ENCODE results near the gene FGF1. TPM values are rescaled to one million over a fixed set of nuclear protein-coding genes. Genes with fewer than 3 reads are reported as not detected.
"Not testable (repeated sequence)": the region's sequence is repeated elsewhere in the genome, so short reads cannot be mapped to it uniquely, and the experiment has no call there.

Gene FGF1
- total RNA-seq, 2 experiments from 2014 or later, result not detected

GRCh38 chr5:142650060-142650459 lies 35.8 kb downstream of the FGF1 start:
- H3K27ac ChIP-seq (ENCODE audit: low read depth in 1 of 2, low read length in 2 of 2), result no peak overlapping the region
- Mint-ChIP-seq H3K9me3 (no peaks in the 10 kb centered on the region), H3K27me3 (peaks cover 4% of the 10 kb centered on the region), H3K4me1 (ENCODE audit: low read depth) (no peaks in the 10 kb centered on the region), H3K36me3 (ENCODE audit: low read depth) (no peaks in the 10 kb centered on the region), H3K4me3 (no peak overlapping the region), H3K27ac (no peak overlapping the region)
- peaks cover under 1% of the 10 kb centered on the region in 2 experiments for H3K27me3 ChIP-seq (ENCODE audit: control insufficient read depth in 1 of 2, insufficient read depth in 2 of 2, low read length in 2 of 2)
- no peak overlapping the region for H3K4me3 ChIP-seq (ENCODE audit: low read length)
- POLR2A ChIA-PET, result no interaction called here
- H3K9me3 ChIP-seq (ENCODE audit: control insufficient read depth in 1 of 2, insufficient read depth in 1 of 2, low read length in 2 of 2), result no peaks in the 10 kb centered on the region
- no peak for TF ChIP-seq CTCF (IDR thresholded peaks at IDR 0.05)
- intact Hi-C loops (cut with DNase I, micrococcal nuclease), result no loop called here
- ATAC-seq (ENCODE audit: poor library complexity) (no peak), DNase-seq (no peak)
- CTCF ChIA-PET, result no interaction called here
- no peaks in the 10 kb centered on the region for H3K4me1 ChIP-seq (ENCODE audit: insufficient read depth, low read length)
- H3K36me3 ChIP-seq (ENCODE audit: insufficient read depth, low read length), result no peaks in the 10 kb centered on the region

GRCh38 chr5:142648108-142648507 lies 37.8 kb downstream of the FGF1 start:
- H3K36me3 Mint-ChIP-seq (ENCODE audit: low read depth); H3K4me3 Mint-ChIP-seq; H3K27ac Mint-ChIP-seq; H3K9me3 ChIP-seq (ENCODE audit: control insufficient read depth in 1 of 2, insufficient read depth in 1 of 2, low read length in 2 of 2); H3K4me3 ChIP-seq (ENCODE audit: low read length); H3K4me1 Mint-ChIP-seq (ENCODE audit: low read depth); H3K4me1 ChIP-seq (ENCODE audit: insufficient read depth, low read length); H3K36me3 ChIP-seq (ENCODE audit: insufficient read depth, low read length); H3K27me3 ChIP-seq (ENCODE audit: control insufficient read depth in 1 of 2, insufficient read depth in 2 of 2, low read length in 2 of 2); DNase-seq; intact Hi-C loops (cut with DNase I, micrococcal nuclease); H3K27me3 Mint-ChIP-seq; H3K27ac ChIP-seq (ENCODE audit: low read depth in 1 of 2, low read length in 2 of 2); CTCF ChIA-PET; POLR2A ChIA-PET; H3K9me3 Mint-ChIP-seq; ATAC-seq (ENCODE audit: poor library complexity): not testable (repeated sequence)

- POLR2A ChIA-PET, result no interaction called here
- no peaks in the 10 kb centered on the region for H3K36me3 ChIP-seq (ENCODE audit: insufficient read depth, low read length)
- Mint-ChIP-seq H3K4me3 (no peak overlapping the region), H3K27me3 (peaks cover 15% of the 10 kb centered on the region), H3K27ac (no peak overlapping the region), H3K36me3 (ENCODE audit: low read depth) (no peaks in the 10 kb centered on the region), H3K4me1 (ENCODE audit: low read depth) (no peaks in the 10 kb centered on the region), H3K9me3 (no peaks in the 10 kb centered on the region)
- CTCF ChIA-PET, result no interaction called here
- intact Hi-C loops (cut with DNase I, micrococcal nuclease), result no loop called here
- H3K27ac ChIP-seq (ENCODE audit: low read depth in 1 of 2, low read length in 2 of 2), result no peak overlapping the region
- H3K4me3 ChIP-seq (ENCODE audit: low read length), result no peak overlapping the region
- H3K27me3 ChIP-seq (ENCODE audit: control insufficient read depth in 1 of 2, insufficient read depth in 2 of 2, low read length in 2 of 2), result peaks cover 0 to 2% of the 10 kb centered on the region in 2 experiments
- no peaks in the 10 kb centered on the region for H3K4me1 ChIP-seq (ENCODE audit: insufficient read depth, low read length)
- no peak for ATAC-seq (ENCODE audit: poor library complexity)
- H3K9me3 ChIP-seq (ENCODE audit: control insufficient read depth in 1 of 2, insufficient read depth in 1 of 2, low read length in 2 of 2), result no peaks in the 10 kb centered on the region
- DNase-seq, result no peak
- TF ChIP-seq CTCF (IDR thresholded peaks at IDR 0.05), result no peak
These were observed 40.4 kb downstream of the FGF1 start for GRCh38 chr5:142645456-142645855.

- ATAC-seq (ENCODE audit: poor library complexity) (no peak), DNase-seq (no peak)
- peaks cover 15% of the 10 kb centered on the region for H3K27me3 Mint-ChIP-seq
- Histone ChIP-seq H3K9me3 (ENCODE audit: control insufficient read depth in 1 of 2, insufficient read depth in 1 of 2, low read length in 2 of 2) (no peaks in the 10 kb centered on the region), H3K36me3 (ENCODE audit: insufficient read depth, low read length) (no peaks in the 10 kb centered on the region), H3K4me3 (ENCODE audit: low read length) (no peak overlapping the region), H3K27ac (ENCODE audit: low read depth in 1 of 2, low read length in 2 of 2) (no peak overlapping the region), H3K27me3 (ENCODE audit: control insufficient read depth in 1 of 2, insufficient read depth in 2 of 2, low read length in 2 of 2) (peaks cover 0 to 2% of the 10 kb centered on the region in 2 experiments), H3K4me1 (ENCODE audit: insufficient read depth, low read length) (no peaks in the 10 kb centered on the region)
- no peak for TF ChIP-seq CTCF (IDR thresholded peaks at IDR 0.05)
- H3K4me3 Mint-ChIP-seq, result no peak overlapping the region
- intact Hi-C loops (cut with DNase I, micrococcal nuclease), result no loop called here
- H3K4me1 Mint-ChIP-seq (ENCODE audit: low read depth), result no peaks in the 10 kb centered on the region
- POLR2A ChIA-PET, result no interaction called here
- H3K36me3 Mint-ChIP-seq (ENCODE audit: low read depth), result no peaks in the 10 kb centered on the region
- CTCF ChIA-PET, result interaction anchor here (2.6 kb wide), 1 partner anchor 11 kb away, joined by 7 read pairs; no protein-coding TSS in a partner anchor
- no peaks in the 10 kb centered on the region for H3K9me3 Mint-ChIP-seq
- no peak overlapping the region for H3K27ac Mint-ChIP-seq
These were observed 41.1 kb downstream of the FGF1 start for GRCh38 chr5:142644640-142645361.
